CD14-positive monocyte (primary cell): Measurements from ENCODE around the gene NABP1. TPM values are rescaled to one million over a fixed set of nuclear protein-coding genes. Genes with fewer than 3 reads are reported as not detected.

Experiments
- DNase-seq, 3 donors: peaks; one replicate each; pipeline ENCODE4 v3.0.0-alpha.2; 2011 to 2022
- H2AFZ ChIP-seq: 2 replicates; pipeline ENCODE4 v1.6.0; 2012; ENCODE audit warnings: mild to moderate bottlenecking, low read depth, low read length, inconsistent platforms; ENCODE audit not compliant: insufficient read depth, poor library complexity, severe bottlenecking
- H3K27ac ChIP-seq, 2 donors: 1 replicate in 1 of 2; 2 replicates in 1 of 2; pipeline ENCODE4 v1.5.1; 2012 to 2013; ENCODE audit warnings: low read length in 2 of 2, control low read depth in 1 of 2, inconsistent platforms in 1 of 2, low read depth in 1 of 2, mild to moderate bottlenecking in 1 of 2
- H3K27me3 ChIP-seq, 2 donors: one replicate each; pipeline versions ENCODE4 v1.6.0 to v1.6.1; 2011 to 2013; ENCODE audit warnings: low read length in 2 of 2; ENCODE audit not compliant: control insufficient read depth in 2 of 2, insufficient read depth in 2 of 2
- H3K36me3 ChIP-seq, 2 donors: replicated peaks in 1 of 2; 1 replicate in 1 of 2; 2 replicates in 1 of 2; pipeline versions ENCODE4 v1.5.1 to v1.6.1; 2012 to 2013; ENCODE audit warnings: low read length in 2 of 2, control low read depth in 1 of 2, inconsistent platforms in 1 of 2, mild to moderate bottlenecking in 1 of 2; ENCODE audit not compliant: insufficient read depth in 2 of 2, control insufficient read depth in 1 of 2
- H3K4me1 ChIP-seq, 2 donors: 1 replicate in 1 of 2; 2 replicates in 1 of 2; pipeline versions ENCODE4 v1.5.1 to v1.6.1; 2012 to 2013; ENCODE audit warnings: low read length in 2 of 2, control low read depth in 1 of 2, inconsistent platforms in 1 of 2, mild to moderate bottlenecking in 1 of 2, moderate library complexity in 1 of 2; ENCODE audit not compliant: insufficient read depth in 2 of 2, control insufficient read depth in 1 of 2
- H3K4me2 ChIP-seq: replicated peaks from 2 replicates; pipeline ENCODE3; 2012; ENCODE audit warnings: low read length, moderate library complexity, mild to moderate bottlenecking; ENCODE audit not compliant: poor library complexity, severe bottlenecking; ENCODE audit errors: extremely low read depth
- H3K4me3 ChIP-seq, 3 experiments: fragments of 200-600 bp in 1 of 3; sonication (generic) in 1 of 3; replicated peaks in 1 of 3; 1 replicate in 2 of 3; 2 replicates in 1 of 3; pipeline ENCODE4 v1.5.1; 2011 to 2013; ENCODE audit warnings: low read length in 3 of 3, mild to moderate bottlenecking in 3 of 3, control low read depth in 2 of 3, low read depth in 2 of 3, inconsistent platforms in 1 of 3, moderate library complexity in 1 of 3
- H3K79me2 ChIP-seq: 2 replicates; pipeline ENCODE4 v1.6.0; 2012; ENCODE audit warnings: mild to moderate bottlenecking, control low read depth, inconsistent platforms, low read length, moderate library complexity; ENCODE audit not compliant: insufficient read depth
- H3K9ac ChIP-seq: 2 replicates; pipeline ENCODE4 v1.6.0; 2017; ENCODE audit warnings: low read length, mild to moderate bottlenecking; ENCODE audit not compliant: insufficient read depth, poor library complexity, severe bottlenecking
- H3K9me3 ChIP-seq, 2 donors: replicated peaks in 1 of 2; 1 replicate in 1 of 2; 2 replicates in 1 of 2; pipeline versions ENCODE4 v1.5.1 to v1.6.1; 2012 to 2013; ENCODE audit warnings: low read length in 2 of 2, control low read depth in 1 of 2; ENCODE audit not compliant: control insufficient read depth in 1 of 2, insufficient read depth in 1 of 2
- H4K20me1 ChIP-seq: 2 replicates; pipeline ENCODE4 v1.6.0; 2012; ENCODE audit warnings: mild to moderate bottlenecking, low read length, control low read depth, moderate library complexity; ENCODE audit not compliant: insufficient read depth
- H3K27ac Mint-ChIP-seq, 7 donors: one replicate each; pipeline ENCODE4 v1.8.0; 2020; ENCODE audit warnings: mild to moderate bottlenecking in 7 of 7, mixed read lengths in 7 of 7, moderate library complexity in 6 of 7, inconsistent platforms in 2 of 7
- H3K27me3 Mint-ChIP-seq, 3 donors: one replicate each; pipeline ENCODE4 v1.8.0; 2021 to 2022; ENCODE audit warnings: low read depth in 3 of 3, mild to moderate bottlenecking in 3 of 3, mixed read lengths in 3 of 3, moderate library complexity in 3 of 3, inconsistent platforms in 1 of 3
- H3K36me3 Mint-ChIP-seq, 2 donors: one replicate each; pipeline ENCODE4 v1.8.0; 2020; ENCODE audit warnings: mixed read lengths in 2 of 2, inconsistent platforms in 1 of 2, mild to moderate bottlenecking in 1 of 2
- H3K4me1 Mint-ChIP-seq: one replicate; pipeline ENCODE4 v1.8.0; 2020; ENCODE audit warnings: mild to moderate bottlenecking, mixed read lengths
- H3K4me3 Mint-ChIP-seq, 2 donors: one replicate each; pipeline ENCODE4 v1.8.0; 2020; ENCODE audit warnings: mild to moderate bottlenecking in 2 of 2, mixed read lengths in 2 of 2, moderate library complexity in 1 of 2
- H3K9me3 Mint-ChIP-seq, 7 donors: one replicate each; pipeline ENCODE4 v1.8.0; 2020 to 2022; ENCODE audit warnings: mixed read lengths in 7 of 7, mild to moderate bottlenecking in 6 of 7, moderate library complexity in 6 of 7, inconsistent platforms in 2 of 7
- CTCF ChIP-seq: fragments of 200-600 bp; IDR thresholded peaks from one replicate; pipeline ENCODE4 v1.8.0; 2022; ENCODE audit warnings: antibody characterized with exemption, mild to moderate bottlenecking
- WGBS: methylation state at CpG from one replicate; pipeline ENCODE4 v1.1.5; 2013; ENCODE audit warnings: missing lambda C conversion rate; ENCODE audit not compliant: insufficient coverage; 5-methylcytosine and 5-hydroxymethylcytosine counted together
- intact Hi-C, 2 donors: fragments of 100-400 bp; cut with micrococcal nuclease; formaldehyde crosslinking; loops; one replicate each; pipeline versions ENCODE4 v1.15.0 to v1.15.1; 2023
- polyA plus RNA-seq, 3 donors: library from polyadenylated mRNA; depleted of rRNA in 1 of 3; unstranded in 2 of 3; stranded (reverse) in 1 of 3; fragments of 300-500 nt in 2 of 3; fragments of >200 nt in 1 of 3; fragmentation: Illumina TruSeq in 2 of 3; gene quantifications; 1 replicate in 2 of 3; 2 replicates in 1 of 3; pipeline ENCODE4 v1.2.3, GENCODE V29; 2012 to 2021

Gene NABP1
- polyA plus RNA-seq, 3 donors, result 8.0 to 20.7 (median 13.3) TPM

- H3K27ac Mint-ChIP-seq, result no peak overlapping the region
Measured at GRCh38 chr2:191641609-191642008, 36.3 kb upstream of the NABP1 start.

GRCh38 chr2:191642541-191642940 is 35.4 kb upstream of the NABP1 start:
- no peaks in the 10 kb centered on the region for H3K27me3 Mint-ChIP-seq
- Histone ChIP-seq H4K20me1 (no peaks in the 10 kb centered on the region), H3K79me2 (no peaks in the 10 kb centered on the region), H3K27ac (no peak overlapping the region), H3K4me2 (no peak overlapping the region), H3K9ac (no peak overlapping the region), H3K4me3 (no peak overlapping the region), H3K4me1 (peaks cover 34 to 37% of the 10 kb centered on the region in 2 donors), H3K36me3 (no peaks in the 10 kb centered on the region), H3K27me3 (no peaks in the 10 kb centered on the region), H2AFZ (no peak overlapping the region), H3K9me3 (no peaks in the 10 kb centered on the region)
- intact Hi-C loops, result no loop called here
- H3K9me3 Mint-ChIP-seq, result peaks cover 0 to 5% (median 2%) of the 10 kb centered on the region in 7 donors
- DNase-seq, result no peak
- H3K4me3 Mint-ChIP-seq, result no peak overlapping the region
- H3K4me1 Mint-ChIP-seq, result peaks cover 32% of the 10 kb centered on the region
- no peak for TF ChIP-seq CTCF
- H3K36me3 Mint-ChIP-seq, result peaks cover 0 to 4% of the 10 kb centered on the region in 2 donors
- no peak overlapping the region for H3K27ac Mint-ChIP-seq
- WGBS, result 100% methylated on average over 1 of the region's 2 CpGs

More at GRCh38 chr2:191641609-191642008, 36.3 kb upstream of the NABP1 start:
- Histone ChIP-seq H3K4me1 (peaks cover 38 to 43% of the 10 kb centered on the region in 2 donors), H3K9ac (no peak overlapping the region), H3K36me3 (no peaks in the 10 kb centered on the region), H2AFZ (no peak overlapping the region), H3K79me2 (no peaks in the 10 kb centered on the region), H3K9me3 (no peaks in the 10 kb centered on the region), H3K27me3 (no peaks in the 10 kb centered on the region), H3K27ac (no peak overlapping the region), H3K4me3 (no peak overlapping the region), H4K20me1 (no peaks in the 10 kb centered on the region), H3K4me2 (no peak overlapping the region)
- 91% methylated on average over 1 of the region's 1 CpG for WGBS
- Mint-ChIP-seq H3K36me3 (peaks cover 0 to 4% of the 10 kb centered on the region in 2 donors), H3K9me3 (peaks cover 0 to 5% (median 2%) of the 10 kb centered on the region in 7 donors), H3K27me3 (no peaks in the 10 kb centered on the region), H3K4me3 (no peak overlapping the region), H3K4me1 (peaks cover 40% of the 10 kb centered on the region)
- no peak for TF ChIP-seq CTCF
- no peak for DNase-seq
- intact Hi-C loops, result no loop called here
